PFSK-1 (cell line): ENCODE data around the gene PDE4B.

Experiments used
- FOXP2 ChIP-seq: optimal IDR thresholded peaks from 2 replicates; pipeline ENCODE3; 2011; ENCODE audit warnings: borderline replicate concordance, control low read depth, inconsistent platforms; ENCODE audit not compliant: insufficient read depth; ENCODE audit errors: extremely low read length, extremely low read depth
- POLR2AphosphoS5 ChIP-seq: IDR thresholded peaks from 2 replicates; pipeline ENCODE4 v1.6.1; 2012; ENCODE audit warnings: low read depth, mild to moderate bottlenecking, control low read depth, low read length, moderate library complexity
- SIN3A ChIP-seq: IDR thresholded peaks from 2 replicates; pipeline ENCODE4 v1.6.1; 2012; ENCODE audit warnings: mild to moderate bottlenecking, low read length, moderate library complexity, borderline replicate concordance; ENCODE audit not compliant: insufficient read depth
- TAF1 ChIP-seq: IDR thresholded peaks from 2 replicates; pipeline ENCODE4 v1.6.1; 2012; ENCODE audit warnings: low read length, control low read depth, borderline replicate concordance; ENCODE audit not compliant: insufficient read depth
- TF ChIP-seq, protein P1 (sequence below), 2 experiments: IDR thresholded peaks; 2 replicates each; pipeline versions ENCODE4 v1.6.1 to v1.8.0; 2011 to 2012; ENCODE audit warnings: low read depth in 2 of 2, low read length in 2 of 2, control low read depth in 1 of 2, inconsistent platforms in 1 of 2, mild to moderate bottlenecking in 1 of 2, moderate library complexity in 1 of 2; ENCODE audit not compliant: insufficient read depth in 1 of 2

DNA sequence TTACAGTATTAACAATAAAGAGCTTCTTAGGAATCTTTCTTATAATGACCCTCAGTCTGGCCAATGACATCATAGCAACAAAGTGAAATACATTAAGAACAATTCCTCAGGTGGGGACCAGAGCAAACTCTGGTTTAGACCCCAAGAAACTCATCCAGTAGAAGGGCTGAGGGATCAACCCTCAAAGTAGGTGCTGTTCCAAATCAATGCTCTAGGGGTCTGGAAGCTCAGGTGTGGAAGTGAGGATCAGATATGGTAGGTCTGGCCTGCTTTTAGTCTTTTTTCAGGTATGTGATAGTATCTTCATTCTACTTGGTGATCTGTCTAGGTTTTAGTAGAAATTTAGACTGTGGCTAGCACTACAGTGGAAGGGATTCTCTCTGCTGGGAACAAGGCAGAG lies 291.7 kb downstream of the PDE4B start:
- TF ChIP-seq TAF1 (no peak), POLR2AphosphoS5 (no peak), SIN3A (no peak), FOXP2 (no peak)
- TF ChIP-seq, protein P1, sequence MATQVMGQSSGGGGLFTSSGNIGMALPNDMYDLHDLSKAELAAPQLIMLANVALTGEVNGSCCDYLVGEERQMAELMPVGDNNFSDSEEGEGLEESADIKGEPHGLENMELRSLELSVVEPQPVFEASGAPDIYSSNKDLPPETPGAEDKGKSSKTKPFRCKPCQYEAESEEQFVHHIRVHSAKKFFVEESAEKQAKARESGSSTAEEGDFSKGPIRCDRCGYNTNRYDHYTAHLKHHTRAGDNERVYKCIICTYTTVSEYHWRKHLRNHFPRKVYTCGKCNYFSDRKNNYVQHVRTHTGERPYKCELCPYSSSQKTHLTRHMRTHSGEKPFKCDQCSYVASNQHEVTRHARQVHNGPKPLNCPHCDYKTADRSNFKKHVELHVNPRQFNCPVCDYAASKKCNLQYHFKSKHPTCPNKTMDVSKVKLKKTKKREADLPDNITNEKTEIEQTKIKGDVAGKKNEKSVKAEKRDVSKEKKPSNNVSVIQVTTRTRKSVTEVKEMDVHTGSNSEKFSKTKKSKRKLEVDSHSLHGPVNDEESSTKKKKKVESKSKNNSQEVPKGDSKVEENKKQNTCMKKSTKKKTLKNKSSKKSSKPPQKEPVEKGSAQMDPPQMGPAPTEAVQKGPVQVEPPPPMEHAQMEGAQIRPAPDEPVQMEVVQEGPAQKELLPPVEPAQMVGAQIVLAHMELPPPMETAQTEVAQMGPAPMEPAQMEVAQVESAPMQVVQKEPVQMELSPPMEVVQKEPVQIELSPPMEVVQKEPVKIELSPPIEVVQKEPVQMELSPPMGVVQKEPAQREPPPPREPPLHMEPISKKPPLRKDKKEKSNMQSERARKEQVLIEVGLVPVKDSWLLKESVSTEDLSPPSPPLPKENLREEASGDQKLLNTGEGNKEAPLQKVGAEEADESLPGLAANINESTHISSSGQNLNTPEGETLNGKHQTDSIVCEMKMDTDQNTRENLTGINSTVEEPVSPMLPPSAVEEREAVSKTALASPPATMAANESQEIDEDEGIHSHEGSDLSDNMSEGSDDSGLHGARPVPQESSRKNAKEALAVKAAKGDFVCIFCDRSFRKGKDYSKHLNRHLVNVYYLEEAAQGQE (IDR thresholded peaks at IDR 0.05; ENCODE audit: insufficient read depth in 1 of 2, low read depth in 2 of 2, low read length in 2 of 2), result no peak
